HG03066 (cell line): Measurements from ENCODE around the gene LBHD2.
A peak's percentile ranks its signal among the peaks of the same experiment; 100 is the strongest.

Experiments used
- ATAC-seq: cut with Tn5 transposase; IDR thresholded peaks from one replicate; pipeline ENCODE4 v1.9.1; 2021; ENCODE audit warnings: low read depth; ENCODE audit not compliant: unreplicated experiment

The LBHD2 gene

GRCh38 chr14:103089386-103090335 is 5.7 kb downstream of the LBHD2 start:
- ATAC-seq = no peak

DNA sequence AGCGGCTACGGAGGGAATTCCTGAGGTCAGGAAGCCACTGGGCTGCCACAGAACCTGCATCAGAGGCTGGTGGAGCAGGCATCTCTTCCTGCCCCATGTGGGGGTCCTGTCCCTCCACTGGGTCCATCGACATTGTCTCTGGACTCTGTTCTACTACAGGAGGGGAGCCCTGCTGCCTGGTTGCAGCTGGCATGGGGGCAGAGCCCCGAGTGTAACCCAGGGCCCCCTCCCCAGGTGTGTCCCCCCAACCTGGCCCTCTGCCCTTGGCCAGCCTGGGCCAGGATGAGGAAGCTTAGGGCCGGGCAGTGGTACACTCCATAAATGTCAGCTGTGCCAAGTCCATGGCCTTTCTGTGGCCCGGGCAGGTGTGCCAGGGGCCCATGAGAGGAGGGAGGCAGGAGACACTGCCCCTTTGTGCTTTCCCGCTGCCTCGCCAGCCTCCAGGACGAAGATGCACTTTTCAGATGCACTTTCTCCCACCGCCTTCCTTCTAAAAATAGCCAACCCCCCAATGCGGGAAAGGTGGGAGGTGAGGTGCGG is 6.5 kb downstream of the LBHD2 start:
- no peak for ATAC-seq

- ATAC-seq = no peak
These were observed 7.3 kb downstream of the LBHD2 start for GRCh38 chr14:103091041-103091882.

DNA sequence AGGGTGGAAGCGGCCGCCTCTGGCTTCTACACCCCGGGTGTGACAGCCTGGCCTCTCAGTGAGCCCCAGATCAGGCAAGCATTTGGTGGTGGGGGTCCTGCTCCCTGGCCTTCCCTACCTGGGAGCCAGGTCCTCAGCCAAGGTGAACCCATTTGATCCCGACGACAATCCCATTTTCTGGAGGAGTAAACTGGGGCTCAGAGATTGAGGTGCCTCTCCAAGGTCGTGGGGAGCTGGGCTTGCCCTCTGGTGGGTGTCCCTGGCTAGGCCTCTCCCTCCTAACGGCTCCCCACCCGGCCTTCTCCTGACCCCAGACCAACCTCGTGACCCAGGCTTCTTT is 7.8 kb downstream of the LBHD2 start:
- no peak for ATAC-seq

GRCh38 chr14:103093856-103094405 is 9.9 kb downstream of the LBHD2 start:
- no peak for ATAC-seq

DNA sequence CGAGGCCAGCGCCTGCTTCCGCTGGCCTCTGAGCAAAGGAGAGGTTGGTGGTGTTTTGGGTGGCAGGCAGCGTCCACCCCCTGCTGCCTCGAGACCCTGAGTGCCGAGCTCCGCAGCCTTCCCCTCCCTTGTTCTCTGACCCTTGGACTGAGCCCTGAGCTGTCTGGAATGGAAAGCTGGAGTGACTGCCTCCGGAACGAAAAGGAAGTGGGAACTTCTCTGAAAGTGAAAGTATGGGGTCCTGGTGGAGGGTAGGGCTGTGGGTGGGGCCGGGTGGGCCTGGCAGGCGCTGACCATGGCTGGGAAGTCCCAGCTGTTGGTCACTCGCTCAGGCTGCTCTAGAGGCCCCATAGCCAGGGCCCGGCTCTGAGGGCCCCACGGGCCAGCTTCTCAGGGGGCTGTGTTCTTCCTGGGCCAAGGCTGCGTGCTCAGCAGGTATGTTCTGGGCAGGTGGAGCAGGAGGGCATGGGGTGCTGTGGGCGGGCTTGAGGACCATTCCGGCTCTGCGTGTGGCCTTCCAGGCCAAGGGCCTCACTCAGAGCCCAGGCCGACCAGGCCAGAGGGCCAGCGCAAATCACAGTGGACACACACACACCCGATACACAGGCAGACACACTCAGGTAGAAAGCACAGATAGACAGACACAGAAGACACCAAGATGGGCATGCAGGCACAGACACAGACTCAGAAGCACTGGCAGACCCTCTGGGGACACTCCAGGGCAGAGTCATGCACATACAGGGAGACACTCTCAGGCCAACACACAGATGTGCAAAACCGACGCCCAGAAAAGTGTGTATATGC is 10.6 kb downstream of the LBHD2 start, which contains the start of gene EXOC3L4:
TSS of gene EXOC3L4 (plus strand) at position 320 of the 804 bp plus-strand sequence. CDS start 5,495 bp downstream, outside the sequence.
- no peak for ATAC-seq

DNA sequence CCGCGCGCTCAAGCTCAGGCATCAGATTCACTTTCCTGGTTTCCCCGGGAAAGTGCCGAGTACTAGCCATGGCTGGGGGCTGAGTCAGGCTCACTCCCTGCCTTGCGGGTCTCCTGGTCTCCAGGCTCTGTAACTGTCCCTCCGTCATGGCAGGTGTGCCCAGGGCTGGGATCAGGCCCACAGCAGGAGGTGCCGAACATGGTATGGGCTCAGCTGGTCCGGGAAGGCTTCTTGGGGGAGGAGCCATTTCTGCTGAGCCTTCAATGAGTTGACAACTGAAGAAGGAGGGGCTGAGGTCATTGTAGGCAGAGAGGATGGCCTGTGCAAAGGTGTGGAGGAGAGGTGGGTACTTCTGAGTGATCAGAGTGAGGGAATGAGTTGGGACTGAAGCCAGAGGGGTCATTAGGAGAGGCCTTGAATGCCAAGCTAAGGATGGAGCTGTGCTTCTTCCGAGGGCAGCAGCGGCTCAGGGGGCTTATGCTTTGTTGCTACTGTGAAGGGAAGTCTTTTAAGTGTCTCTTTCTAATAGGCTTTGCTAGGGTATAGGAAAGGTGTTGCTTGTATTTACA is 11.3 kb downstream of the LBHD2 start:
- no peak for ATAC-seq

DNA sequence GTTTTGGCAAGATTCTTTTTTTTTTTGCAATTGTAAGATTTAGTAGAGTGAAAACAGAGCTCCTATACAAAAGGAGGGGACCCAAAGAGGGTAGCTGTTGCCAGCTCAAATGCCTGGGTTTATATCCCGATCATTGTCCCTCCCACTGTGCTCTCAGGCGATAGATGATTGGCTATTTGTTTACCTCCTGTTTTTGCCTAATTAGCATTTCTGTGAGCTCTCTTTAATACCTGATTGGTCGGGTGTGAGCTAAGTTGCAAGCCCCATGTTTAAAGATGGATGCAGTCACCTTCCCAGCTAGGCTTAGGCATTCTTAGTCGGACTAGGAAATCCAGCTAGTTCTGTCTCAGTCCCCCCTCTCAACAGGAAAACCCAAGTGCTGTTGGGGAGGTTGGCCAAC is 12.4 kb downstream of the LBHD2 start:
- no peak for ATAC-seq

DNA sequence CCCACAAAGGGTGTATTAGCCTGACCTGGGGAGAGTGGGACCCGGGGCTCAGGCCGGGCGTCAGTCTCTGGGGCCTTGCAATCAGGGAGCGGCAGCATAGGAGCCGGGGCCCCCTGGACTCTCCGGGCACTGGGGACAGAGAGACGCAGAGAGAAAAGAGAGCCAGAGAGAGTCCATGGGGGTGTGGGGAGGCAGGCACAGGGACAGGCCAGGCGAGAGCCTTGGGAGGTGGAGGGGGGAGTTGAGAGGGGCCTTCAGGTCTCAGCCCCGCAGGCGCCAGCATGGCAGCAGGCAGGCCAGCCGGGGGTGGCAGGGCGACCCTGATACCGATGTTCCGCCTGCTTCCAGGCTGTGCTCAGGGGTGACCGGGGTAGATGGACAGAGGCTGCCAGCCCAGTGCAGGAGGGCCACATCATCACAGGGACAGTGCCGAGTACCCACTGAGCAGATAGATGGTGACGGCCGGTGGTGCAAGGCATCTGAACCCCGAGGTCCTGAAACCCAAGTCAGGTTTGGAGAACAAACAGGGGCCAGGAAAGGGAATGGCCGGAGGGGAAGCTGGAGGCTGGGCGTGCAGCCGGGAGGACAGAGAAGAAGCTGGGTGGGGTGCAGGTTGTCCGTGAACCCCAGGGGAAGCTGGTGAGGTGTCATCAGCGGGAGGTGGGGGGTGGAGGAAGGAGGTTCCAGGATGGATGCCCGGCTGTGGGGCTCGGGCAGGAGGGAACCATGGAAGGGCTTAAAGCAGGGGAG is 13.4 kb downstream of the LBHD2 start:
- no peak for ATAC-seq

DNA sequence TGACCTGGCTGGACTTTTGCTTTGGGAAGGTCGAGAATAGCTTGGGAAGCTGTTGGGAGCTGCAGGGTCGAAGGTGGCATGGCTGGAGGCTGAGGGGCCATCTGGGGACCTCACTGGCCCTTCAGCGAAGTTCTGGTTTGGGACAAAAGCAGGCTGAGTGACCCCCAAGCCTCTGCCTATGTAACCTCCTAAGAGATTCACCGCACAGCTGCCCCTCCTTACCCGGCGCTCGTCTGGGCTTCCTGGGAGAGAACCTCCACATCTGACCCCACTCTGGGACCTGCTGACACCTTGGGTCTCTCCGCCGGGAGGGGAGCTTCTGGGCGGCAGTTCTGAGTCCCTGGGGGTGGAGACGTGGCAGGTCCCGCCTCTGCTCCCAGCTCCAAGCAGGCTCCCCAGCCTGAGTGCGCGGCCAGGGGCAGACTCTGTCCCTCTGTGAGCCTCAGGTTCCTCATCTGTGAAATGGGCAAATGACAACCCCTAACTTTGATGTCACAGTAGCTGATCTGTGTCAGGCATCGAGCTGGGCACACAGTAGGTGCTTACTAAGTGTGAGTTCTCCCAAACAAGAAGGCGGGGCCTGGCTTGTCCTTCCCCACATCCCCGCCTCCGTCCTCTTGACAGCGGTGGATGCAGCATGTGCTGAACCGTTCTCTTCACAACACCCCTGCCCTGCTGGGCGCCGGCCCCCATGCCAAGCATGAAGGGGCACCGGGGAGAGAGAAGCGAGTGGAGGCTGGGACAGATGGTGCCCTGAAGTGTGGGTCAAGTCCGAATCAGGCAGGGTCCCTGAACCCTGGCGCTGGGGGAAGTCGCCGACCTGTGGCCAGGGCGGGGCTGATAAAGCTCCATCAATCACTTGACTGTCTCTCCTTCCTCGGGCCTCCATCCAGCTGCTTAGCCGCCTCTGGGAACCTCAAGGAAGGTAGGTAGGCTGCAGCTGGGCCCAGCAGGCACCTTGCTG is 14.3 kb downstream of the LBHD2 start:
- no peak for ATAC-seq

DNA sequence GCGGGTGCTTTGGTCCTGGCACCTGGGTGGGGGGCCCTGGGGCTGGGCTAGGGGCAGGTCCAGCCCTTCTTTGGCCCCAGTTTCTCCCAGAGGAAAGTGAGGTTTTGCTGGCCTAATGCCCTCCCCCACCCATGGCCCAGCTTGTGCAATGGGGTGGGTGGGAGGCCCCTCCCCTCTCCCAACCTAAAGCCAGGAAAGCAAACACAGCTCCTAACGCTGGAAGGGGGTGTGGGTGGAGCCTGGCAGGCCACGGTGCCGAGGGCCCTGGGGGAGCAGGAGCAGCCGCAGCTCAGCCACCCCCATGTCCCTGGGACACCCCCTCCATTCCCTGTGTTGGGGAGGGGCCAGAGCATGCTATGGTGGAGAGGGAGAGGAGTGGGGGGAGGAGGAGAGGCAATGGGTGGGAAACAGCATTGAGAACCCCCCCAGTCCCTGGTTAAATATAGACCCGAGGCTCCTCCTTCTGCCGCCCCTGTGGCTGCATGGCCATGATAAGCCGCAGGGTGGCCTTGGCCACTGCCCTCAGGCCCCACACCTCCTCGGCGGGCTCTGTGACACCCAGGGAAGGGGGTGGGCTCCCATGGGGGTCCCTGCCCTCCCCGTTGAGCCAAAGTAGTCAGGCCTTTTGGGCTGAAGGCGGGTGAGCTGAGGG is 15.2 kb downstream of the LBHD2 start:
- no peak for ATAC-seq

- no peak for ATAC-seq
These were observed 15.8 kb downstream of the LBHD2 start for GRCh38 chr14:103099733-103100280.

GRCh38 chr14:103100281-103101121 is 16.5 kb downstream of the LBHD2 start:
- ATAC-seq = peak; percentile 74

- no peak for ATAC-seq
These were observed 17.4 kb downstream of the LBHD2 start for GRCh38 chr14:103101257-103101962.

DNA sequence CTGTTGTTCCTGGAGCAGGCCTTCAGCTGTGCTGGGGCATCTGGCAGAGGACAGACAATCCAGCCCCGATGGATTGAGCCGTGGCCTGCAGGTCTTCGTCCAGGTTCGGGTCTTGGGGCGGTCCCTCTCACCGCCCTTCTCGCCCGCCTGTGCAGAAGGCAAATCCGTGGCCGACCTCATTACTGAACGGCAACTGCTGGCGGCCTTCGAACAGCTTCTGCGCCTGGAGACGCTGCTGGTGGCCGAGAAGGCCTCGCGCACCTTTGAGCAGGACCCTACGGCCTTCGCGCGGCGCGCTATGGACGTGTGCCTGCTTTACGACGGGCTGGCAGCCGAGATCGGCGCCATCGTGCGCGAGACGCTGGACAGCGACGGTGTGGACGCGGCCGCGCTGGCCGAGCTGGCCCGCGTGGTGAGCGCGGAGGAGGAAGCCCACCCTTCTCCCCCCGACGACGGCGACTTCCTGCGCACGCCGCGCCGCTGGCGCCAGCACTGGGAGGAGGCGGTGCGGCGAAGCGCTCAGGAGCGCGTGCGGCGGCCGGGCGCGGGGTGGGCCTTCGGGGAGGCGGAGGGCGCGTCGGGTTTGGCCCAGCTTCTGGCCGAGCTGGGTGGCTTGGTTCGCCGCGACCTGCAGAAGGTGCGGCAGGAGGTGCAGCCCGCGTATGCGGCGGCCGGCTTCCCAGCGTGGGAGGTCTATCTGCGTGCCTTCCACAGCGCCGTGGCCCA is 18.1 kb downstream of the LBHD2 start:
- no peak for ATAC-seq
